Measurements from ENCODE around the gene PDGFD. TPM values are rescaled to one million over a fixed set of nuclear protein-coding genes. Genes with fewer than 3 reads are reported as not detected.

PDGFD gene
- total RNA-seq, 1 experiment from 2014 or later: 1.7 TPM

DNA sequence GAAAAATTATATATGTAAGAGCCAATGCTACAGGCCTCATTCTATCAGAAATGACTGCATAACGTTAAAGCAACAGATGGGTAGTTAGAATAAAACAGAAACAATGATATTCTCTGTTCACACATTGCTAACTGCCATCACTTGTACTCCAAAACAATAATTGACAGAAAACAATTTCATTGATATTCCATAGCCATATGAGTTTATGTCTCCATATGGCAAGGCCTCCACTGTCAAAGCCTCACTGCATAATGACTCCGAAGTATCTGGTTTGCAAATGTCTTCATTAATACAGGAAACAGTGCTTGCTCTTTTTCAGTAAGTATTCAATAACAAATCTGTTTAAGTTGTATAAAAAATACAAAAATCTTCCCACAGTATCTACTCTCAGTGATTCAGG lies 117.6 kb downstream of the PDGFD start:
- no peak overlapping the region for H3K9ac ChIP-seq (ENCODE audit: extremely low read depth, insufficient read length, low read length)
- peaks cover 0 to 5% of the 10 kb centered on the region in 2 experiments; a peak in 1 of 4 replicates for H3K4me1 Mint-ChIP-seq
- no CpG with 5 or more reads among the region's 2 CpGs for WGBS (ENCODE audit: extremely low coverage, insufficient read length, low lambda C conversion rate)

More for the DNA sequence above, 117.6 kb downstream of the PDGFD start:
- Mint-ChIP-seq H3K36me3 (ENCODE audit: insufficient read depth in 1 of 3, low read depth in 3 of 3) (no peaks in the 10 kb centered on the region), H3K27me3 (ENCODE audit: low read depth) (no peaks in the 10 kb centered on the region), H3K9me3 (no peaks in the 10 kb centered on the region), H3K27ac (no peak overlapping the region), H3K4me3 (no peak overlapping the region)
- no peaks in the 10 kb centered on the region for H4K20me1 ChIP-seq (ENCODE audit: control insufficient read depth, insufficient read depth, insufficient read length)
- no peak overlapping the region for H2AK5ac ChIP-seq (ENCODE audit: insufficient read length, low read length)
- H3K4ac ChIP-seq (ENCODE audit: low read depth, low read length): no peak overlapping the region
- H3K27ac ChIP-seq (ENCODE audit: insufficient read length, low read depth, low read length): no peak overlapping the region
- H2BK20ac ChIP-seq (ENCODE audit: low read depth, low read length, poor library complexity, severe bottlenecking): no peak overlapping the region
- no peaks in the 10 kb centered on the region for H3K79me2 ChIP-seq (ENCODE audit: insufficient read depth, low read length)
- no peak overlapping the region for H3T11ph ChIP-seq (ENCODE audit: low read length)
- H3K4me2 ChIP-seq (ENCODE audit: insufficient read depth, insufficient read length, low read length): no peak overlapping the region
- no peaks in the 10 kb centered on the region; the same call in 1 of the 2 replicates for H3K4me1 ChIP-seq (ENCODE audit: insufficient read depth, low read length)
- no peak overlapping the region for H2BK120ac ChIP-seq (ENCODE audit: low read depth, low read length, poor library complexity, severe bottlenecking)
- H3K9me3 ChIP-seq (ENCODE audit: control insufficient read depth, low read depth, low read length): no peaks in the 10 kb centered on the region
- H2BK5ac ChIP-seq (ENCODE audit: insufficient read length, low read length): no peak overlapping the region
- DNase-seq: no peak
- H3K23me2 ChIP-seq (ENCODE audit: insufficient read length, low read depth, low read length, poor library complexity, severe bottlenecking): no peaks in the 10 kb centered on the region
- no peak overlapping the region for H4K8ac ChIP-seq (replicated peaks; ENCODE audit: insufficient read length, low read depth, low read length)
- no peak overlapping the region for H2AFZ ChIP-seq (ENCODE audit: low read length)
- H3K79me1 ChIP-seq (ENCODE audit: insufficient read depth, low read depth, low read length, poor library complexity, severe bottlenecking): no peaks in the 10 kb centered on the region
- TF ChIP-seq, protein P1, sequence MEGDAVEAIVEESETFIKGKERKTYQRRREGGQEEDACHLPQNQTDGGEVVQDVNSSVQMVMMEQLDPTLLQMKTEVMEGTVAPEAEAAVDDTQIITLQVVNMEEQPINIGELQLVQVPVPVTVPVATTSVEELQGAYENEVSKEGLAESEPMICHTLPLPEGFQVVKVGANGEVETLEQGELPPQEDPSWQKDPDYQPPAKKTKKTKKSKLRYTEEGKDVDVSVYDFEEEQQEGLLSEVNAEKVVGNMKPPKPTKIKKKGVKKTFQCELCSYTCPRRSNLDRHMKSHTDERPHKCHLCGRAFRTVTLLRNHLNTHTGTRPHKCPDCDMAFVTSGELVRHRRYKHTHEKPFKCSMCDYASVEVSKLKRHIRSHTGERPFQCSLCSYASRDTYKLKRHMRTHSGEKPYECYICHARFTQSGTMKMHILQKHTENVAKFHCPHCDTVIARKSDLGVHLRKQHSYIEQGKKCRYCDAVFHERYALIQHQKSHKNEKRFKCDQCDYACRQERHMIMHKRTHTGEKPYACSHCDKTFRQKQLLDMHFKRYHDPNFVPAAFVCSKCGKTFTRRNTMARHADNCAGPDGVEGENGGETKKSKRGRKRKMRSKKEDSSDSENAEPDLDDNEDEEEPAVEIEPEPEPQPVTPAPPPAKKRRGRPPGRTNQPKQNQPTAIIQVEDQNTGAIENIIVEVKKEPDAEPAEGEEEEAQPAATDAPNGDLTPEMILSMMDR (conservative IDR thresholded peaks at IDR 0.05): no peak
- no peak overlapping the region for H2BK15ac ChIP-seq (ENCODE audit: low read depth, low read length)
- no peak overlapping the region for H3K14ac ChIP-seq (ENCODE audit: insufficient read depth, low read length)
- no peak overlapping the region for H4K5ac ChIP-seq (ENCODE audit: insufficient read length, low read depth, low read length)
- H3K56ac ChIP-seq (ENCODE audit: insufficient read length, low read depth, low read length): no peak overlapping the region
- no peak overlapping the region for H2BK12ac ChIP-seq (ENCODE audit: insufficient read length, low read depth, low read length)
- no peak overlapping the region for H3K23ac ChIP-seq (ENCODE audit: insufficient read length, low read depth, low read length)
- no peak overlapping the region for H4K91ac ChIP-seq (ENCODE audit: insufficient read length, low read depth, low read length)
- H3K18ac ChIP-seq (ENCODE audit: insufficient read length, low read depth, low read length): no peak overlapping the region
- H3K27me3 ChIP-seq (ENCODE audit: insufficient read depth, low read length): no peaks in the 10 kb centered on the region
